A549 treated with dexamethasone at 1 μM for 4 hours (cell line): ENCODE results near the gene OR2L13. TPM values are rescaled to one million over a fixed set of nuclear protein-coding genes. Genes with fewer than 3 reads are reported as not detected.

ENCODE experiments used
- total RNA-seq: library from RNA; stranded (reverse); fragments of 200-300 nt; extraction: Qiagen RNA extraction; gene quantifications from 5 replicates; pipeline ENCODE4 v1.2.3, GENCODE V29; 2022

The OR2L13 gene
- total RNA-seq = not detected in 5 replicates

GRCh38 chr1:248094884-248095283 is at the start of gene OR2L13:
TSS of gene OR2L13 (plus strand) at chr1:248095184. CDS start at chr1:248099376, 4,192 bp downstream.

GRCh38 chr1:248046536-248046935 is 48.4 kb upstream of the OR2L13 start, which contains the start of gene OR2L3:
TSS of gene OR2L3 (plus strand) at chr1:248046836. CDS start at chr1:248060682, 13,846 bp downstream.

GRCh38 chr1:248144513-248145198 is 49.7 kb downstream of the OR2L13 start, which contains the start of gene OR2M5:
TSS of gene OR2M5 (plus strand) at chr1:248145148. CDS start at chr1:248145148, 0 bp downstream.

Other genes with a start within 250 kb of the OR2L13 start
- gene TRIM58, start 238.0 kb upstream of the OR2L13 start, total RNA-seq = not detected in 5 replicates
- not detected in 5 replicates for gene OR2W3, start 199.6 kb upstream of the OR2L13 start, total RNA-seq
- gene OR2T8, start 174.9 kb upstream of the OR2L13 start, total RNA-seq = not detected in 5 replicates
- not detected in 5 replicates for gene OR2AJ1, start 170.3 kb upstream of the OR2L13 start, total RNA-seq
- not detected in 5 replicates for gene OR2L8, start 146.3 kb upstream of the OR2L13 start, total RNA-seq
- gene OR2AK2, start 130.0 kb upstream of the OR2L13 start, total RNA-seq = not detected in 5 replicates
- not detected in 5 replicates for gene OR2L5, start 81.5 kb upstream of the OR2L13 start, total RNA-seq
- gene OR2L2, start 65.1 kb upstream of the OR2L13 start, total RNA-seq = 0.02 TPM in 1 of 5 replicates, not detected in the others
- gene OR2L3, start 48.3 kb upstream of the OR2L13 start, total RNA-seq = not detected in 5 replicates
- not detected in 5 replicates for gene OR2M5, start 50.0 kb downstream of the OR2L13 start, total RNA-seq
- not detected in 5 replicates for gene OR2M2, start 79.6 kb downstream of the OR2L13 start, total RNA-seq
- not detected in 5 replicates for gene OR2M3, start 102.1 kb downstream of the OR2L13 start, total RNA-seq
- gene OR2M4, start 136.2 kb downstream of the OR2L13 start, total RNA-seq = not detected in 5 replicates
- gene OR2T33, start 182.8 kb downstream of the OR2L13 start, total RNA-seq = not detected in 5 replicates
- not detected in 5 replicates for gene OR2T12, start 208.2 kb downstream of the OR2L13 start, total RNA-seq
- not detected in 5 replicates for gene OR2M7, start 229.4 kb downstream of the OR2L13 start, total RNA-seq